HG03571 (cell line): ENCODE measurements around the gene VPS13C.
"Not testable (repeated sequence)": the region's sequence is repeated elsewhere in the genome, so short reads cannot be mapped to it uniquely, and the experiment has no call there.

Experiments
- ATAC-seq: cut with Tn5 transposase; IDR thresholded peaks from one replicate; pipeline ENCODE4 v1.9.1; 2021; ENCODE audit not compliant: unreplicated experiment

VPS13C gene

GRCh38 chr15:62046078-62046743 is 14.0 kb downstream of the VPS13C start:
- no peak for ATAC-seq

GRCh38 chr15:62035256-62035924 is 24.9 kb downstream of the VPS13C start:
- ATAC-seq = no peak

DNA sequence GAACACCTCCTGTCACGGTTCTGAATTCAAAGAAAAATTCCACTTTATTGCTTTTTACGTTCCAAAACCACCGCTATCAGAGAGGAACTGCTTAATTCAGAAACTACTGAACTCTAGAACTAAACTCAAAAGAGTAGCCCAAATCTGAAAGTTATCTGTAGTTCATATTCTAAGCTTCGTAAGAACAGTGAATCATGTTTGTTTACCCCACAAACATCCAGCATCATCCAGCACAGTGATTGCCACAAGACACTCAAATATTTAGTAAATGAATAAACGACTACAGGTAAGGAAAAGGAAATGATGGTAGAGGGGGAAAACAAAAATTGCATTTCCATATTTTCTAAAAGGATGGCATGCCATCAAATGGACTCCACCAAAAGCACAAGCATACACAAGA is 32.3 kb downstream of the VPS13C start:
- no peak for ATAC-seq

DNA sequence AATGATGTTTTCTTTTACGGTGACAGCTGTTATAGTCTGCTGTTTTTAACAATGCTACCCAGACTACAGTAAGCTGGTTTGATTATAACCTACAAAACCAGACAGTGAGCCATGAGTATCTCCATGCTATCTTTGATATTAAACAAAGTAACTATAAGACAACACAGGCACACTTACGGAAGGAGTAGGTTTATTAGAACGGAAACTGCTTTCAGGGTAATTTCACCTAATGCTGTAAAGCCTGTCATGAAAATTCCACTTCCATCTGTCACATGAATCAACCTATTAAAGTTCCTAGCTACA is 33.0 kb downstream of the VPS13C start:
- no peak for ATAC-seq

- no peak for ATAC-seq
Observed at GRCh38 chr15:62026487-62027262, 33.6 kb downstream of the VPS13C start.

- no peak for ATAC-seq
Observed at GRCh38 chr15:62021991-62022600, 38.2 kb downstream of the VPS13C start.

GRCh38 chr15:62020576-62021160 is 39.6 kb downstream of the VPS13C start:
- no peak for ATAC-seq

DNA sequence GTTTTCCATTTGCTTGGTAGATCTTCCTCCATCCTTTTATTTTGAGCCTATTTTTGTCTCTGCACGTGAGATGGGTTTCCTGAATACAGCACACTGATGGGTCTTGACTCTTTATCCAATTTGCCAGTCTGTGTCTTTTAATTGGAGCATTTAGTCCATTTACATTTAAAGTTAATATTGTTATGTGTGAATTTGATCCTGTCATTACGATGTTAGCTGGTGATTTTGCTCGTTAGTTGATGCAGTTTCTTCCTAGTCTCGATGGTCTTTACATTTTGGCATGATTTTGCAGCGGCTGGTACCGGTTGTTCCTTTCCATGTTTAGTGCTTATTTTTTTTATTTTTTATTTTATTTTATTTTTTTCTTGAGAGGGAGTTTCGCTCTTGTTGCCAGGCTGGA is 54.9 kb downstream of the VPS13C start:
- not testable (repeated sequence) for ATAC-seq

DNA sequence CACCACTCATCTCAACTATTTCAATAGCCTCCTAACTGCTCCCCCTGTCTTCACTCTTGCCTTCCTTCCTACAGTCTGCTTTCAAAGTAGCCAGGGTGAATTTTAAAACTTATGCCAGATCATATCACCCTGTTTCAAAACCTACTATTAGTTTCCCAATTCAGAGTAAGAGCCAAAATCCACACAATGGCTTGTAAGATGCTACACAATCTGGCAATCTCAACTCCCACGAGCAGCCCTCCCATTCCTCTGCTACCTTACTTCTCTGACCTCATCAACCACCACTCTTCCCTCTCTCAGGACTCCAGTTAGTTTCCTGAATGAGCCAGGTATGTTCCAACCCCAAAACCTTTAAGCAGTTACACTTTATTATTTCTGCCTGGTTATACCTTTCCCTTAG is 62.5 kb downstream of the VPS13C start:
- no peak for ATAC-seq

DNA sequence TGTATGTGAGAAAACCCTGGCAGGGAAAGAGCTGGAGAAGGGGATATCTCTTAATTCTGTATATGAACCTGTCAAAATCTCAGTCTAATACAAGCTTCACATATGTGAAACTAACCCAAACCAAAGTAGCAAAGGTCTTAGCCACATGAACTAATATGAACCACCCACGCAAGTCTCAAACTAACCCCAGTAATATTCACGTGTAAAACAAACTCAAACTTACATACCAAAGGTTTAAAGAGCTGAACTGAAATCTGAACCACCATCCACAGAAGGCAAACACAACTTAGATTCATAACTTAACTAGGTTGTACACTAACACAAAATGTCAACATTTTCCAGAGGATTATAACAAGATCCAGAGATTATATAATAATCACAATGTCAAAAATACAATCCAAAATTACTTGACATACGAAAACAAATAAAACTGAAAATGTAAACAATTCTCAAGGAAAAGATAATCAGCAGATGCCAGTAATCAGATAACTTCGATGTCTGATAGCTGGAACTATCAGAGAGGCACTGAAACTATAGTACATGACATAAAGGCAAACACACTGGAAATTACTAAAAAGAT is 64.1 kb downstream of the VPS13C start:
- ATAC-seq = no peak

DNA sequence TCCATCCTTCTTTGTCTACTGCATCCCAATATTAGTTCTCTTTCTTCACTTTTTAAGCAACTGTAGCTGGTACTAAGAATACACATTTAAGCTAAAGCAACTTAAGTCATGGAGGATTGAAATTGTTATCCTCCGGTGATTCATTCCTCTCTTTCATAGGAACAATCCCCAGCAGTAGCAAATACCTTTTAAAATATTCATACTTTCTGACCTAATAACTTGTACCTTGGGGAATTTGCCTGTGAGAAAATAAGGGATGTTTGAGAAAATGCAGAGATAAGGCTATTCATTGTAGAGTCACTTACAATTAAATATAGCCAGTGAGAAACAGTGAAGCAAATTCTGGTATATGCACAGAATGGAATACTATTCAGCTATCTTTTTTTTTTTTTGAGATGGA is 66.0 kb downstream of the VPS13C start:
- no peak for ATAC-seq

- ATAC-seq = no peak
Observed at GRCh38 chr15:61992518-61992917, 67.7 kb downstream of the VPS13C start.

DNA sequence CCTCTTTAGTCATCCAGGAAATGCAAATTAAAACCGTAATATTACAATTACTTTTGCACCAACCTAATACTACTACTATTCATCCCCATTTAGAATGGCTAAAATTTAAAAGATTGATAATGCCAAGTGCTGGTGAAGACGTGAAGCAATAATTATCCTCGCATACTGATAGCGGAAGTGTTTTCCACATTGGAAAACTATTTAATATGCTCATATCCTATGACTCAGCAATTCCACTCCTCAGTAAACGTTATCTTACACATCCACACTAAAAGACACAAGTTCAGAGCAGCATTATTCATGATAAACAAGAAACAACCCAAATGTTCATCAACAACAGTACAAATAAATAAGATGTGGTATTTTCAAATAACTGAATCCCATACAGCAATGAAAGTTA is 70.6 kb downstream of the VPS13C start:
- no peak for ATAC-seq

GRCh38 chr15:61987824-61988223 is 72.4 kb downstream of the VPS13C start:
- ATAC-seq = no peak

DNA sequence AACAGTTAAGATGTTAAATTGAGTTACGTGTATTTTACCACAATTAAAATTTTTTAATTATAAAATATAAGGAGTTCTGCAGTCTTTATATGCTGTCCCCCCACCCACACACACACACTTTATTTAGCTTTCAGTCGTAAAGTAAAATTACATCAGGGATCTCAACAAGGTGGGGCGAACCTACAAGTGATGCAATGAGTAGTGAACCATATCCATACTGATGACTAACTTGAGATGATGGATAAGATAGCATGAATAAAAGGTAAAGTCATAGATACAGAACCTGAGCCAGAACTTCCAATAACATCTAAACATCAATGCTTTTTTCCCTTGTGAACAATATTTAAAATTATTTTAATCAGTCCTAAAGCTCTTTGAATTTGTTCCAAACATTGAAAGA is 77.2 kb downstream of the VPS13C start:
- ATAC-seq = no peak

GRCh38 chr15:61978225-61978624 is 82.0 kb downstream of the VPS13C start:
- ATAC-seq = no peak

- no peak for ATAC-seq
Observed at GRCh38 chr15:61974759-61975158, 85.5 kb downstream of the VPS13C start.

GRCh38 chr15:61974118-61974517 is 86.1 kb downstream of the VPS13C start:
- no peak for ATAC-seq

DNA sequence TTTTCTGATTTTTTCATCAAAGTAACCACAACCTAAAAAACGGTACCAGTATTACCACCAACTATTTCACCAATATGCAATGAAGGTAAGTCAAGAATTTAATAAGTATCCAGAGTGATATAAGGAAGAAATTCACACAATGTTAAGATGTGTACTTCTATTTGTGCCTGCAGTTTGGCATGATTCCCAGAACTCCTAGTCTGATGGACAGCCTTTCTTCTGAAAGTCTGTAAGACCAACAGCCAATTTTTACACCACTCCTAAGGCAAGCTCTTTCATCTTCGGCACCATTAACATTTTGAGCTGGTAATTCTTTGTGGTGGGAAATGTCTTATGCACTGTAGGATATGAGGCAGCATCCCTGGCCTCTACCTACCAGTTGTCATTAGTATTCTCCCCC is 108.3 kb downstream of the VPS13C start:
- no peak for ATAC-seq

DNA sequence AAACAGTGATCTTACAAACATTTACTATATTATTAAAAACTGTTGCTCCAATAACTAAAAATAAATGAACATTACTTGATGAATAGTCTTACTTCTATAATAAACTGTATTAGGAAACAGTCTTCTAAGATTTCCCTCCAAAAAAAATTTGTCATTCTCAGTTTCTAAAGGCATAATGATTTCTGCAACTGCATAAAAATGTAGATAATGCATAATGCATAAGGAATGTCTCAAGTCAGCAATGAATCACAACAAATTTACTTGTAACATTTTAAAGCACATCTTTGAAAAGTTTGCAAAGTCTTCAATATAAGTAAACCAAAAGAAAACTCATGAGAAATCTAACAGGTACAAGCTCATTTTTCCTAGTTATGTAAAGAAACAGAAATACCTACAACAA is 113.5 kb downstream of the VPS13C start:
- ATAC-seq = no peak

DNA sequence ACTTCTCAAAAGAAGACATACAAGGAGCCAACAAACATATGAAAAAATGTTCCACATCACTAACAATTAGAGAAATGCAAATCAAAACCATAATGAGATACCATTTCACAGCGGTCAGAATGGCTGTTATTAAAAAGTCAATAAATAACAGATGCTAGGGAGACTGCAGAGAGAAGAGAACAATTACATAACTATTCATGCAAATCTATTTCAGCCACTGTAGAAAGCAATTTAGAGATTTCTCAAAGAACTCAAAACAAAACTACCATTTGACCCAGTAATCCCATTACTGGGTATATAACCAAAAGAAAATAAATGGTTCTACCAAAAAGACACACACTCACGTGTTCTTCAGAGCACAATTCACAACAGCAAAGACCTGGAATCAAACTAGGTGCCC is 116.3 kb downstream of the VPS13C start:
- no peak for ATAC-seq
